Chondrocyte (in vitro differentiated cells): ENCODE measurements around the gene GNG13. TPM values are rescaled to one million over a fixed set of nuclear protein-coding genes. Genes with fewer than 3 reads are reported as not detected.

Experiments used
- DNase-seq: peaks from one replicate; pipeline ENCODE4 v3.0.0; 2021; ENCODE audit warnings: mixed read lengths, low spot score
- H3K27ac Mint-ChIP-seq: one replicate; pipeline ENCODE4 v1.8.0; 2021; ENCODE audit warnings: mild to moderate bottlenecking, moderate library complexity, mixed read lengths; ENCODE audit not compliant: unreplicated experiment
- H3K27me3 Mint-ChIP-seq: 2 replicates; pipeline ENCODE4 v1.8.0; 2021; ENCODE audit warnings: low read depth, mixed read lengths
- H3K36me3 Mint-ChIP-seq: 2 replicates; pipeline ENCODE4 v1.8.0; 2021; ENCODE audit warnings: low read depth, mixed read lengths
- H3K4me1 Mint-ChIP-seq: 2 replicates; pipeline ENCODE4 v1.8.0; 2021; ENCODE audit warnings: low read depth, mild to moderate bottlenecking, mixed read lengths
- H3K4me3 Mint-ChIP-seq: one replicate; pipeline ENCODE4 v1.8.0; 2021; ENCODE audit warnings: mild to moderate bottlenecking, moderate library complexity, mixed read lengths; ENCODE audit not compliant: unreplicated experiment
- H3K9me3 Mint-ChIP-seq: 2 replicates; pipeline ENCODE4 v1.8.0; 2021; ENCODE audit warnings: low read depth, mixed read lengths
- total RNA-seq: library from RNA; stranded (reverse); gene quantifications from 3 replicates; pipeline ENCODE4 v1.2.1, GENCODE V29; 2021
- TF ChIP-seq, protein P1 (sequence below): fragments of 200-600 bp; sonication (generic); IDR thresholded peaks from 2 replicates; pipeline ENCODE4 v1.5.0; 2021; ENCODE audit warnings: antibody characterized with exemption, mild to moderate bottlenecking, moderate library complexity

GNG13 gene
- total RNA-seq, 1 donor from 2014 or later: not detected

DNA sequence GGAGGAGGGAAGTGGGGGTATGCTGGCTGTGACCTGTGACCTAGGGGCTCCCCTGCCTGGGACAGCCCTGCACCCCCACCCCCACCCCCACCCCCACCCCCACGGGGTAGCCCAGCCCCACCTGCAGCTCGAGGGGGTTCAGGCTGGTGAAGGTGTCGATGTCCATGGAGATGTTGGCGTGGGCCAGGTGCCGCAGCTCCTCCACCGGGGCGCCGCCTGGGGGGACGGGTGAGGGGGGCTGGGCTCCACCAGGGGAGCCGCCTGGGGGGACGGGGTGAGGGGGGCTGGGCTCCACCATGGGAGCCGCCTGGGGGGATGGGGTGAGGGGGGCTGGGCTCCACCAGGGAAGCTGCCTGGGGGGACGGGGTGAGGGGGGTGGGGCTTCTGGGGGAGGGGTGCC lies 30.1 kb downstream of the GNG13 start:
- Mint-ChIP-seq H3K4me1 (no peaks in the 10 kb centered on the region), H3K27ac (no peak overlapping the region), H3K9me3 (no peaks in the 10 kb centered on the region), H3K4me3 (no peak overlapping the region), H3K27me3 (no peaks in the 10 kb centered on the region), H3K36me3 (no peaks in the 10 kb centered on the region)
- TF ChIP-seq, protein P1, sequence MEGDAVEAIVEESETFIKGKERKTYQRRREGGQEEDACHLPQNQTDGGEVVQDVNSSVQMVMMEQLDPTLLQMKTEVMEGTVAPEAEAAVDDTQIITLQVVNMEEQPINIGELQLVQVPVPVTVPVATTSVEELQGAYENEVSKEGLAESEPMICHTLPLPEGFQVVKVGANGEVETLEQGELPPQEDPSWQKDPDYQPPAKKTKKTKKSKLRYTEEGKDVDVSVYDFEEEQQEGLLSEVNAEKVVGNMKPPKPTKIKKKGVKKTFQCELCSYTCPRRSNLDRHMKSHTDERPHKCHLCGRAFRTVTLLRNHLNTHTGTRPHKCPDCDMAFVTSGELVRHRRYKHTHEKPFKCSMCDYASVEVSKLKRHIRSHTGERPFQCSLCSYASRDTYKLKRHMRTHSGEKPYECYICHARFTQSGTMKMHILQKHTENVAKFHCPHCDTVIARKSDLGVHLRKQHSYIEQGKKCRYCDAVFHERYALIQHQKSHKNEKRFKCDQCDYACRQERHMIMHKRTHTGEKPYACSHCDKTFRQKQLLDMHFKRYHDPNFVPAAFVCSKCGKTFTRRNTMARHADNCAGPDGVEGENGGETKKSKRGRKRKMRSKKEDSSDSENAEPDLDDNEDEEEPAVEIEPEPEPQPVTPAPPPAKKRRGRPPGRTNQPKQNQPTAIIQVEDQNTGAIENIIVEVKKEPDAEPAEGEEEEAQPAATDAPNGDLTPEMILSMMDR: no peak
- no peak for DNase-seq

DNA sequence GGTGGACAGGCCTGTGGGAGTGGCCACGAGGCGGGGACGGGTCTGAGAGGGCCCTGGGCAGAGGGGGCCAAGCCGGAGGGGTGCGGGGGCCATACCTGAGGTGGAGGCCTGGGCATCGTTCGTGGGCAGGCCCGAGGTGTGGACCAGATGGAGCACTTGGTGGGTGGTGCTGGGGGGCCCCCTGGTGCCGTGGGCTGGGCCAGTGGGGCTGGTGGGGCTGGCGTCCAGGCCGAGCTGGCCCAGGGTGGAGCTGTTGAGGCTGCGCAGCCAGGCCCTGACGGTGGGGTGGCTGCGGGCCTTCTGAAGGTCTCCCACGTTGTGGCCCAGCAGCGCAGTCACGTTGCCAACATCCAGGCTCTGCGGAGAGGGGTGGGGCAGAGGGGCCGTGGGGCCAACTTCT lies 30.6 kb downstream of the GNG13 start:
- no peaks in the 10 kb centered on the region for H3K36me3 Mint-ChIP-seq
- no peak overlapping the region for H3K27ac Mint-ChIP-seq
- TF ChIP-seq, protein P1: no peak
- DNase-seq: no peak
- no peaks in the 10 kb centered on the region for H3K27me3 Mint-ChIP-seq
- H3K4me3 Mint-ChIP-seq: no peak overlapping the region
- no peaks in the 10 kb centered on the region for H3K9me3 Mint-ChIP-seq
- H3K4me1 Mint-ChIP-seq: no peaks in the 10 kb centered on the region

DNA sequence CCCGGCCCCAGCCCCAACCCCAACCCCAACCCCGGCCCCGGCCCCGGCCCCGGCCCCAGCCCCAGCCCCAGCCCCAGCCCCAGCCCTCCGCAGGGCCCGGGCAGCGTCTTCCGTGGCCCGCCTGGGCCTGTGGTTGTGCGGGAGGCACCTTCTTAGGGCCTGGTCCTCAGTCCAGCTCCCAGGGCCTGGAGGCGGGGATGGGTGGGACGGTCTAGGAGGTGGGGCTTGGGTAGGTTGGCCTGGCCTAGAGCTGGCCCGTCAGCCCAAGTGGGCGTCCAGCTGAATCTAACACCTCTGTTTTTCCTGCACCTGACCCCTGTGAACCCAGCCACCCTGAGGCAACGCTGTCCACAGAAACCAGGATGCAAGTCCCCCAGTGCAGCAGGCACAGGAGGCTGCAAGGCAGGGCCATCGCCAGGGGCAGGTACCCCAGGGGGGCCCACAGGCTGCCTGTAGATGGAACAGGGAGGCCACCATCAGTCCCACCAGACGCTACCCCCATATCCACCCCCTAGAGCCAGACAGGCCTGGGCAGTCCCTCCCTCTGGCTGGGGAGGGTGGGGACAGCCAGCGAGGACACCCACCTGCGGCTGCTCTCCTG lies 31.2 kb downstream of the GNG13 start:
- H3K27me3 Mint-ChIP-seq: no peaks in the 10 kb centered on the region
- H3K9me3 Mint-ChIP-seq: no peaks in the 10 kb centered on the region
- TF ChIP-seq, protein P1: no peak
- no peak for DNase-seq
- no peaks in the 10 kb centered on the region for H3K36me3 Mint-ChIP-seq
- no peaks in the 10 kb centered on the region for H3K4me1 Mint-ChIP-seq
- no peak overlapping the region for H3K4me3 Mint-ChIP-seq
- no peak overlapping the region for H3K27ac Mint-ChIP-seq

DNA sequence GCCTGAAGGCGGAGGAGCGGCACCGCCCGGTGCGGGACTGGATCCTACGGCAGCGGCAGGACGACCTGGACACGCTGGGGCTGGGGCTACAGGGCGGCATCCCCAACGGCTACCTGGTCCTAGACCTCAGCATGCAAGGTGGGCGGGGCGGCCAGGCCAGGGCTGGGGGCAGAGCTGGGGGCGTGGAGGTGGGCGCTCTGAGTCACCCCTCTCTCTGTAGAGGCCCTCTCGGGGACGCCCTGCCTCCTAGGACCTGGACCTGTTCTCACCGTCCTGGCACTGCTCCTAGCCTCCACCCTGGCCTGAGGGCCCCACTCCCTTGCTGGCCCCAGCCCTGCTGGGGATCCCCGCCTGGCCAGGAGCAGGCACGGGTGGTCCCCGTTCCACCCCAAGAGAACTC lies 32.1 kb downstream of the GNG13 start:
- H3K4me1 Mint-ChIP-seq: no peaks in the 10 kb centered on the region
- TF ChIP-seq, protein P1: no peak
- no peak for DNase-seq
- H3K9me3 Mint-ChIP-seq: no peaks in the 10 kb centered on the region
- no peaks in the 10 kb centered on the region for H3K36me3 Mint-ChIP-seq
- peaks cover 1% of the 10 kb centered on the region for H3K27me3 Mint-ChIP-seq
- no peak overlapping the region for H3K4me3 Mint-ChIP-seq
- no peak overlapping the region for H3K27ac Mint-ChIP-seq

DNA sequence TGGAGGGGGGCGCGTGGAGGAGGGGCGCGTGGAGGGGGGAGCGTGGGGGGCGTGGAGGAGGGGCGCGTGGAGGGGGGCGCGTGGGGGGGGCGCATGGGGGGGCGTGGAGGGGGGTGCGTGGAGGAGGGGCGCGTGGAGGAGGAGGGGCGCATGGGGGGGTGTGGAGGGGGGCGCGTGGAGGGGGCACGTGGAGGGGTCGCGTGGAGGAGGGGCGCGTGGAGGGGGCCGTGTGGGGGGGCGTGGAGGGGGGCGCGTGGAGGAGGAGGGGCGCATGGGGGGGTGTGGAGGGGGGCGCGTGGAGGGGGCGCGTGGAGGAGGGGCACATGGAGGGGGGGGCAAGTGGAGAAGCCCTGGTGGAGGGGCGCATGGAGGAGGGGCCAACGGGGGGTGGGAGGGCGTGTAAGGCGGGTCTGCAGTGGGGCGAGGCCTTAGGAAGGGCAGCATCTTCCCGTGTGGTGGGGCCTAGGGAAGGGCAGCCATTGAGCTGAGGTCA lies 32.7 kb downstream of the GNG13 start:
- no peaks in the 10 kb centered on the region for H3K36me3 Mint-ChIP-seq
- TF ChIP-seq, protein P1: no peak

More for the DNA sequence above, 32.7 kb downstream of the GNG13 start:
- no peaks in the 10 kb centered on the region for H3K9me3 Mint-ChIP-seq
- no peaks in the 10 kb centered on the region for H3K4me1 Mint-ChIP-seq
- no peak overlapping the region for H3K27ac Mint-ChIP-seq
- DNase-seq: no peak
- H3K27me3 Mint-ChIP-seq: peaks cover 1% of the 10 kb centered on the region
- no peak overlapping the region for H3K4me3 Mint-ChIP-seq
